Dermis microvascular lymphatic vessel endothelial cell (primary cell): ENCODE measurements around the gene PTPN12. TPM values are rescaled to one million over a fixed set of nuclear protein-coding genes. Genes with fewer than 3 reads are reported as not detected.
"Not testable (repeated sequence)": the region's sequence is repeated elsewhere in the genome, so short reads cannot be mapped to it uniquely, and the experiment has no call there.

Source experiments
- DNase-seq, 2 donors: peaks; one replicate each; pipeline versions ENCODE4 v3.0.0 to v3.0.0-alpha.2; 2010; ENCODE audit warnings: low read depth in 2 of 2
- total RNA-seq: library from RNA; depleted of rRNA; stranded (reverse); fragments of >200 nt; gene quantifications from 2 replicates; pipeline ENCODE4 v1.2.1, GENCODE V29; 2014

PTPN12 gene
- total RNA-seq: 37.1 and 69.5 TPM in 2 replicates

- DNase-seq: peak in 1 of 2 donors; percentile 10
Measured at GRCh38 chr7:77537136-77537777, at the start of gene PTPN12. PTPN12 (plus strand) TSS chr7:77537295; CDS start chr7:77537547, 252 bp downstream.

GRCh38 chr7:77488986-77489385 lies 48.1 kb upstream of the PTPN12 start:
- no peak for DNase-seq

- no peak for DNase-seq
Measured at GRCh38 chr7:77497079-77497478, 40.0 kb upstream of the PTPN12 start.

- no peak for DNase-seq
Measured at GRCh38 chr7:77498659-77499379, 38.3 kb upstream of the PTPN12 start.

- DNase-seq: peak in 1 of 2 donors; percentile 47
Measured at GRCh38 chr7:77501192-77501515, 35.9 kb upstream of the PTPN12 start.

GRCh38 chr7:77504951-77505350 lies 32.1 kb upstream of the PTPN12 start:
- DNase-seq: no peak

GRCh38 chr7:77506899-77507298 lies 30.2 kb upstream of the PTPN12 start:
- DNase-seq: no peak

GRCh38 chr7:77513002-77513670 lies 24.0 kb upstream of the PTPN12 start:
- not testable (repeated sequence) for DNase-seq

- DNase-seq: no peak
Measured at GRCh38 chr7:77516085-77516484, 21.0 kb upstream of the PTPN12 start.

- no peak for DNase-seq
Measured at GRCh38 chr7:77520261-77520660, 16.8 kb upstream of the PTPN12 start.

GRCh38 chr7:77521537-77521936 lies 15.6 kb upstream of the PTPN12 start:
- DNase-seq: not testable (repeated sequence)

GRCh38 chr7:77524731-77525130 lies 12.4 kb upstream of the PTPN12 start:
- no peak for DNase-seq

GRCh38 chr7:77525231-77525630 lies 11.9 kb upstream of the PTPN12 start:
- DNase-seq: no peak

- no peak for DNase-seq
Measured at GRCh38 chr7:77528368-77528767, 8.7 kb upstream of the PTPN12 start.

- DNase-seq: no peak
Measured at GRCh38 chr7:77529279-77529678, 7.8 kb upstream of the PTPN12 start.

- DNase-seq: no peak
Measured at GRCh38 chr7:77531038-77531437, 6.1 kb upstream of the PTPN12 start.

- no peak for DNase-seq
Measured at GRCh38 chr7:77532247-77532646, 4.8 kb upstream of the PTPN12 start.

GRCh38 chr7:77532732-77533131 lies 4.4 kb upstream of the PTPN12 start:
- not testable (repeated sequence) for DNase-seq

- not testable (repeated sequence) for DNase-seq
Measured at GRCh38 chr7:77534046-77534445, 3.0 kb upstream of the PTPN12 start.

- no peak for DNase-seq
Measured at GRCh38 chr7:77536017-77536412, 1.1 kb upstream of the PTPN12 start.

- peak; percentile 81 to 95 for DNase-seq
Measured at GRCh38 chr7:77536413-77537135, 521 bp upstream of the PTPN12 start.

- DNase-seq: peak; percentile 47 to 67
Measured at GRCh38 chr7:77537778-77538280, 734 bp downstream of the PTPN12 start.
